Smooth muscle cell (in vitro differentiated cells): ENCODE results near the gene BAHCC1. TPM values are rescaled to one million over a fixed set of nuclear protein-coding genes. Genes with fewer than 3 reads are reported as not detected.

Experiments
- DNase-seq: peaks from one replicate; lab custom pipeline; 2025; ENCODE audit not compliant: unreplicated experiment; lab: John Stamatoyannopoulos, UW
- H2AFZ ChIP-seq: fragments of 200-600 bp; sonication (generic); 2 replicates; pipeline ENCODE4 v1.6.0; 2016; ENCODE audit warnings: antibody characterized with exemption, low read depth, mild to moderate bottlenecking
- H3F3A ChIP-seq: fragments of 200-600 bp; sonication (generic); 2 replicates; pipeline ENCODE4 v1.6.0; 2017; ENCODE audit warnings: antibody characterized with exemption, low read depth
- H3K27ac ChIP-seq: fragments of 200-600 bp; sonication (generic); 2 replicates; pipeline ENCODE4 v1.5.1; 2016; ENCODE audit warnings: low read depth, mild to moderate bottlenecking
- H3K27me3 ChIP-seq: fragments of 200-600 bp; sonication (generic); 2 replicates; pipeline ENCODE4 v1.6.1; 2016; ENCODE audit warnings: low read depth, mild to moderate bottlenecking
- H3K36me3 ChIP-seq: fragments of 200-600 bp; sonication (generic); 2 replicates; pipeline ENCODE4 v1.5.1; 2016; ENCODE audit warnings: low read depth
- H3K4me1 ChIP-seq: fragments of 200-600 bp; sonication (generic); 2 replicates; pipeline ENCODE4 v1.5.1; 2016; ENCODE audit warnings: low read depth
- H3K4me2 ChIP-seq: fragments of 200-600 bp; sonication (generic); 2 replicates; pipeline ENCODE4 v1.6.0; 2016; ENCODE audit warnings: mild to moderate bottlenecking
- H3K4me3 ChIP-seq: fragments of 200-600 bp; sonication (generic); 2 replicates; pipeline ENCODE4 v1.5.1; 2016; ENCODE audit warnings: mild to moderate bottlenecking
- H3K79me2 ChIP-seq: fragments of 200-600 bp; sonication (generic); 2 replicates; pipeline ENCODE4 v1.6.0; 2016; ENCODE audit warnings: low read depth, mild to moderate bottlenecking
- H3K9ac ChIP-seq: fragments of 200-600 bp; sonication (generic); 2 replicates; pipeline ENCODE4 v1.6.0; 2016; ENCODE audit warnings: low read depth
- H3K9me3 ChIP-seq: fragments of 200-600 bp; sonication (generic); replicated peaks from 2 replicates; pipeline ENCODE4 v1.5.1; 2016; ENCODE audit warnings: low read depth
- H4K20me1 ChIP-seq: fragments of 200-600 bp; sonication (generic); 2 replicates; pipeline ENCODE4 v1.6.0; 2016; ENCODE audit warnings: low read depth
- WGBS: methylation state at CpG from one replicate; pipeline ENCODE4 v1.1.7; 2016; ENCODE audit warnings: low lambda C conversion rate; 5-methylcytosine and 5-hydroxymethylcytosine counted together
- polyA plus RNA-seq: library from polyadenylated mRNA; unstranded; fragments of >200 nt; fragmentation: Nextera tagmentation; extraction: Ambion mirVana; gene quantifications from 2 replicates; pipeline ENCODE4 v1.2.1, GENCODE V29; 2016
- total RNA-seq: library from RNA; depleted of rRNA; stranded (reverse); fragments of >200 nt; gene quantifications from 2 replicates; pipeline ENCODE4 v1.2.3, GENCODE V29; 2014
- TF ChIP-seq, protein P1 (sequence below): fragments of 200-600 bp; sonication (generic); IDR thresholded peaks from 2 replicates; pipeline ENCODE4 v1.5.1; 2017; ENCODE audit warnings: borderline replicate concordance, mild to moderate bottlenecking, antibody characterized with exemption; ENCODE audit not compliant: insufficient read depth, poor library complexity, severe bottlenecking

The BAHCC1 gene
- total and polyA plus RNA-seq, 2 experiments from 2014 or later, result 3.2 to 4.6 TPM

DNA sequence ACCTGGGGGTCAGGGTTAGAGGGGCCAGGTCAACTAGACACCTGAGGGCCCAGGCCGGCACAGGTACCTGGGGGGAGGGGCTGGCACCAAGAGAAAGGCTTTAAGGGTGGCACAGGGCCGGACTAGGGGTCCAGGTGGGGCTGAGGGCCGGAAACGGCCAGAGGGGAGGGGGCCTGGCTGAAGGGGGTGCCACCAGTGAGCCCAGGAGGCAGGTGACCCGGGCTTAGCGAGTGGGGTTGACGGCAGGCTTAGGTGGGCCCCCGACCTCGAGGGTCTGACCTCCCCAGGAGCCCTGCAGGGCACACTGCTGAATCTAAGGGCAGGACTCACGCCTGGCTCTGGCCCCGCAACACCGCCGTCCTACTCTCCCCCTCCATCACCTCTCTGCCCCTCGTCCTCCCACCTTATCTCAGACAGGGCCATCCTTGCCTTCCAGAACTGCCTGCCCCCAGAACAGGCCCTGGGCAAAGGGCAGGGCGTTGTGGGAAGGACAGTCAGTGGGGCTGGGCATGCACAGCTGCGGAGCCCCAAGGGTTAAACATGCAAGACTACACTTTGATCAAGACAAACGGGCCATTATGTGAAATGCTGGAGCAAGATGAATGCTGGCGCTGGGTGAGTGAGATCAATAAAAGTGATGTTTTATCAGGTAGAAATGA, 73.0 kb downstream of the BAHCC1 start:
- 94% methylated on average over 13 of the region's 18 CpGs for WGBS
- Histone ChIP-seq H2AFZ (no peak overlapping the region), H3K9me3 (no peaks in the 10 kb centered on the region), H3K36me3 (no peaks in the 10 kb centered on the region), H3K79me2 (no peaks in the 10 kb centered on the region), H3K4me3 (no peak overlapping the region), H3K27ac (no peak overlapping the region), H3K4me1 (peaks cover 11% of the 10 kb centered on the region), H3K27me3 (no peaks in the 10 kb centered on the region), H4K20me1 (no peaks in the 10 kb centered on the region), H3F3A (no peaks in the 10 kb centered on the region), H3K4me2 (no peak overlapping the region), H3K9ac (no peak overlapping the region)
- TF ChIP-seq, protein P1, sequence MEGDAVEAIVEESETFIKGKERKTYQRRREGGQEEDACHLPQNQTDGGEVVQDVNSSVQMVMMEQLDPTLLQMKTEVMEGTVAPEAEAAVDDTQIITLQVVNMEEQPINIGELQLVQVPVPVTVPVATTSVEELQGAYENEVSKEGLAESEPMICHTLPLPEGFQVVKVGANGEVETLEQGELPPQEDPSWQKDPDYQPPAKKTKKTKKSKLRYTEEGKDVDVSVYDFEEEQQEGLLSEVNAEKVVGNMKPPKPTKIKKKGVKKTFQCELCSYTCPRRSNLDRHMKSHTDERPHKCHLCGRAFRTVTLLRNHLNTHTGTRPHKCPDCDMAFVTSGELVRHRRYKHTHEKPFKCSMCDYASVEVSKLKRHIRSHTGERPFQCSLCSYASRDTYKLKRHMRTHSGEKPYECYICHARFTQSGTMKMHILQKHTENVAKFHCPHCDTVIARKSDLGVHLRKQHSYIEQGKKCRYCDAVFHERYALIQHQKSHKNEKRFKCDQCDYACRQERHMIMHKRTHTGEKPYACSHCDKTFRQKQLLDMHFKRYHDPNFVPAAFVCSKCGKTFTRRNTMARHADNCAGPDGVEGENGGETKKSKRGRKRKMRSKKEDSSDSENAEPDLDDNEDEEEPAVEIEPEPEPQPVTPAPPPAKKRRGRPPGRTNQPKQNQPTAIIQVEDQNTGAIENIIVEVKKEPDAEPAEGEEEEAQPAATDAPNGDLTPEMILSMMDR, result no peak
- no peak for DNase-seq

DNA sequence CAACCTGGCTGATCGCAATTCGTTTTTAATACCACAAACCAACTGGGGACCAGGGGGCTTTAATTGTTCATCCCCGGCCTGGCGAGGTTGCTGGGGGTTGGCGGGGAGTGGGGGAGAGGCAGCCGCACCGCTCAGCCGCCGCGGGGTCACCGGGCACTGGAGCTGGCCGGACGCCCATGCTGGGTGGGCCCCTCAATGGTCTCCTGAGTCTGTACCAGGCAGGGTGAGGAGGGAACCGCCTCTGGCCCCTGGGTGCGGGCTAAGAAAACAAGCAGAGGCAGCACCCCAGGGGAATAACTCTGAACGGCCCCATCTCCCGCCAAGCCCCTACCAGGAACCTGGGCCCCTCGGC, 73.5 kb downstream of the BAHCC1 start:
- DNase-seq, result no peak
- no peaks in the 10 kb centered on the region for H3K79me2 ChIP-seq
- H3F3A ChIP-seq, result no peaks in the 10 kb centered on the region
- no peak overlapping the region for H3K9ac ChIP-seq
- H3K4me1 ChIP-seq, result peaks cover 11% of the 10 kb centered on the region
- H3K4me3 ChIP-seq, result no peak overlapping the region
- H4K20me1 ChIP-seq, result no peaks in the 10 kb centered on the region
- H3K9me3 ChIP-seq, result no peaks in the 10 kb centered on the region
- H3K4me2 ChIP-seq, result no peak overlapping the region
- H2AFZ ChIP-seq, result no peak overlapping the region
- WGBS, result 96% methylated on average over 18 of the region's 18 CpGs
- H3K27me3 ChIP-seq, result no peaks in the 10 kb centered on the region
- TF ChIP-seq, protein P1, result no peak
- H3K27ac ChIP-seq, result no peak overlapping the region
- no peaks in the 10 kb centered on the region for H3K36me3 ChIP-seq

DNA sequence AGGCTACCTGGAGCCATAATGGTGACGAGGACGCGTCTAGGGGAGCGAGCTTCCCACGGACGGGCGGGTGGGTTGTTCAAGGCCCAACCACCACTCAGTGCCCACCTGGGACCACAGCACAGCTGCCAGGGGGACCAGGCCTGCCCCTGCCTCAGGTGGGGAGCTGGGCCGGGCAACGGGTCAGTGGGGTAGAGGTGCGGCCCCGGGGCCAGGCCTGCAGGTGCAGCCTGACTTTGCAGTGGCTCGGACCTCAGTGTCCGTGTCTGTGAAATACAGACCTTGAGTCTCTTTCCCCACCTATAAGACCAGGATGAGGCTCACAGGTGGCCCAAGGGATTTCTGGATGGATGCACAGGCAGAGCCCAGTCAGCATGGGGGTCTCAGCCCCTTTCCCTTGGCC, 74.0 kb downstream of the BAHCC1 start:
- Histone ChIP-seq H3K9me3 (no peaks in the 10 kb centered on the region), H4K20me1 (no peaks in the 10 kb centered on the region), H3K27me3 (no peaks in the 10 kb centered on the region), H3F3A (no peaks in the 10 kb centered on the region), H3K4me3 (no peak overlapping the region), H3K9ac (no peak overlapping the region), H3K79me2 (no peaks in the 10 kb centered on the region), H3K27ac (no peak overlapping the region), H3K4me1 (peaks cover 11% of the 10 kb centered on the region), H3K36me3 (no peaks in the 10 kb centered on the region), H3K4me2 (no peak overlapping the region), H2AFZ (no peak overlapping the region)
- DNase-seq, result no peak
- WGBS, result 95% methylated on average over 6 of the region's 13 CpGs
- TF ChIP-seq, protein P1, result no peak
